A549 (cell line): ENCODE data around the gene SMC1A. TPM values are rescaled to one million over a fixed set of nuclear protein-coding genes. Genes with fewer than 3 reads are reported as not detected.
A peak's percentile ranks its signal among the peaks of the same experiment; 100 is the strongest.

Experiments
- ATAC-seq, 2 experiments: fragments of 200-7000 bp in 1 of 2; fragments of >200 bp in 1 of 2; cut with Nextera tagmentation in 1 of 2; cut with Tn5 transposase in 1 of 2; 3 replicates each; pipeline versions ENCODE4 v1.8.0 to v1.9.1; 2018 to 2020; ENCODE audit warnings: mild to moderate bottlenecking in 1 of 2, moderate library complexity in 1 of 2
- CTCF ChIA-PET: fragments of 300-600 bp; sonication (Branson Sonifier 250); formaldehyde crosslinking; extraction: SDS; loops from one replicate; lab custom pipeline; 2021; ENCODE audit warnings: antibody characterized with exemption, inconsistent platforms; lab: Yijun Ruan, JAX
- POLR2A ChIA-PET: fragments of 350-600 bp; formaldehyde crosslinking; extraction: SDS; loops from one replicate; lab custom pipeline; 2021; ENCODE audit warnings: antibody characterized with exemption, inconsistent platforms; lab: Yijun Ruan, JAX
- DNase-seq, 2 experiments: peaks; one replicate each; pipeline versions ENCODE4 v3.0.0 to v3.0.0-alpha.2; 2011 to 2016; ENCODE audit warnings: low read depth in 1 of 2, low spot score in 1 of 2
- FAIRE-seq: peaks from 2 replicates; lab custom pipeline; 2011; peaks lifted over from hg19 to GRCh38; lab: Jason Lieb, UNC
- H3K27ac ChIP-seq, 2 experiments: fragments of >200 bp; sonication (Bioruptor Twin); formaldehyde crosslinking; 3 replicates each; pipeline ENCODE4 v1.5.1; 2016 to 2017
- H3K4me1 ChIP-seq: fragments of >200 bp; sonication (Bioruptor Twin); formaldehyde crosslinking; 3 replicates; pipeline ENCODE4 v1.6.1; 2016
- H3K4me2 ChIP-seq: fragments of >200 bp; sonication (Bioruptor Twin); formaldehyde crosslinking; 3 replicates; pipeline ENCODE4 v1.6.1; 2016
- H3K4me3 ChIP-seq: fragments of >200 bp; sonication (Bioruptor Twin); formaldehyde crosslinking; 3 replicates; pipeline ENCODE4 v1.5.1; 2016
- H3K9me3 ChIP-seq: fragments of >200 bp; sonication (Bioruptor Twin); formaldehyde crosslinking; 3 replicates; pipeline ENCODE4 v1.6.1; 2016
- CEBPB ChIP-seq, 2 experiments: fragments of >200 bp in 1 of 2; sonication (Bioruptor Twin) in 1 of 2; formaldehyde crosslinking in 1 of 2; IDR thresholded peaks; 2 replicates each; pipeline ENCODE4 v1.6.1; 2012 to 2016
- CHD4 ChIP-seq: fragments of 200-600 bp; sonication (generic); IDR thresholded peaks from 2 replicates; pipeline ENCODE4 v1.6.1; 2016; ENCODE audit warnings: antibody characterized with exemption, mild to moderate bottlenecking, borderline replicate concordance
- EHF ChIP-seq: fragments of 250-450 bp; sonication (Bioruptor Pico); IDR thresholded peaks from 2 replicates; pipeline ENCODE4 v1.5.0; 2020; ENCODE audit warnings: mild to moderate bottlenecking
- EP300 ChIP-seq, 2 experiments: fragments of >200 bp; sonication (Bioruptor Twin); formaldehyde crosslinking; IDR thresholded peaks; 2 replicates in 1 of 2; 3 replicates in 1 of 2; pipeline ENCODE4 v1.6.1; 2016 to 2017
- FOSL2 ChIP-seq, 2 experiments: fragments of 450-650 bp in 1 of 2; fragments of >200 bp in 1 of 2; sonication (Bioruptor Twin) in 1 of 2; formaldehyde crosslinking; IDR thresholded peaks; 2 replicates each; pipeline versions ENCODE4 v1.5.0 to v1.6.1; 2016 to 2020; ENCODE audit warnings: mild to moderate bottlenecking in 1 of 2, moderate library complexity in 1 of 2
- GATA3 ChIP-seq: IDR thresholded peaks from 2 replicates; pipeline ENCODE4 v1.6.1; 2012; ENCODE audit warnings: borderline replicate concordance
- HMGXB4 ChIP-seq: fragments of 250-450 bp; sonication (Bioruptor Pico); IDR thresholded peaks from 2 replicates; pipeline ENCODE4 v1.5.0; 2021; ENCODE audit warnings: mild to moderate bottlenecking, moderate library complexity, borderline replicate concordance
- JUNB ChIP-seq: fragments of >200 bp; sonication (Bioruptor Twin); formaldehyde crosslinking; IDR thresholded peaks from 2 replicates; pipeline ENCODE4 v1.6.1; 2016
- KDM5A ChIP-seq: fragments of 200-600 bp; sonication (generic); IDR thresholded peaks from 2 replicates; pipeline ENCODE4 v1.6.1; 2016; ENCODE audit warnings: antibody characterized with exemption, mild to moderate bottlenecking
- MAZ ChIP-seq: fragments of 150-350 bp; IDR thresholded peaks from 2 replicates; pipeline ENCODE4 v1.6.1; 2014; ENCODE audit warnings: antibody characterized with exemption, low read depth, low read length, borderline replicate concordance
- NFE2L2 ChIP-seq: fragments of 150-350 bp; conservative IDR thresholded peaks from 2 replicates; pipeline ENCODE4 v1.6.1; 2014; ENCODE audit warnings: low read length
- PHF8 ChIP-seq: fragments of 200-600 bp; sonication (generic); IDR thresholded peaks from 2 replicates; pipeline ENCODE4 v1.6.1; 2016; ENCODE audit warnings: low read depth, mild to moderate bottlenecking, antibody characterized with exemption, moderate library complexity, borderline replicate concordance
- POLR2AphosphoS2 ChIP-seq: conservative IDR thresholded peaks from 2 replicates; pipeline ENCODE4 v1.6.1; 2012; ENCODE audit warnings: low read length, improper control_type of control experiment, inconsistent platforms
- RAD21 ChIP-seq, 2 experiments: fragments of >200 bp in 1 of 2; sonication (Bioruptor Twin) in 1 of 2; formaldehyde crosslinking in 1 of 2; IDR thresholded peaks in 1 of 2; conservative IDR thresholded peaks in 1 of 2; 2 replicates in 1 of 2; 3 replicates in 1 of 2; pipeline ENCODE4 v1.6.1; 2012 to 2018; ENCODE audit warnings: inconsistent platforms in 1 of 2
- RFX5 ChIP-seq: fragments of 450-650 bp; IDR thresholded peaks from 2 replicates; pipeline ENCODE4 v1.7.1; 2014; ENCODE audit warnings: antibody characterized with exemption, mild to moderate bottlenecking, moderate library complexity
- TP53 ChIP-seq: fragments of 250-450 bp; sonication (Bioruptor Pico); IDR thresholded peaks from 2 replicates; pipeline ENCODE4 v1.5.0; 2021; ENCODE audit warnings: mild to moderate bottlenecking, moderate library complexity
- USF2 ChIP-seq: fragments of 450-650 bp; IDR thresholded peaks from 2 replicates; pipeline ENCODE4 v1.6.1; 2014; ENCODE audit warnings: antibody characterized with exemption
- ZNF302 ChIP-seq: fragments of 250-450 bp; sonication (Bioruptor Pico); IDR thresholded peaks from 2 replicates; pipeline ENCODE4 v1.9.0; 2021; ENCODE audit warnings: inconsistent platforms, mild to moderate bottlenecking, moderate library complexity
- ZSCAN20 ChIP-seq: fragments of 250-450 bp; sonication (Bioruptor Pico); IDR thresholded peaks from 2 replicates; pipeline ENCODE4 v1.8.0; 2022; ENCODE audit warnings: mild to moderate bottlenecking, moderate library complexity
- WGBS: methylation state at CpG from one replicate; pipeline ENCODE4 v1.1.6; 2017; ENCODE audit errors: missing lambda C conversion rate; 5-methylcytosine and 5-hydroxymethylcytosine counted together
- polyA plus RNA-seq, 4 experiments: library from polyadenylated mRNA; depleted of rRNA in 3 of 4; stranded (reverse); fragments of >200 nt; fragmentation: RNase III in 1 of 4; extraction: RNeasy Plus Mini Kit Qiagen cat#74134 plus additional on column Dnase treatment in 1 of 4; gene quantifications; 2 replicates in 3 of 4; 3 replicates in 1 of 4; pipeline ENCODE4 v1.2.3, GENCODE V29; 2011 to 2017
- TF ChIP-seq, protein P1 (sequence below): IDR thresholded peaks from 2 replicates; pipeline ENCODE4 v1.6.1; 2012; ENCODE audit warnings: low read depth, borderline replicate concordance
- TF ChIP-seq, protein P2 (sequence below): fragments of >200 bp; sonication (Bioruptor Twin); formaldehyde crosslinking; IDR thresholded peaks from 3 replicates; pipeline ENCODE4 v1.5.1; 2016
- TF ChIP-seq, protein P3 (sequence below): fragments of >200 bp; sonication (Bioruptor Twin); formaldehyde crosslinking; IDR thresholded peaks from 3 replicates; pipeline ENCODE4 v1.6.1; 2016

The SMC1A gene
- polyA plus RNA-seq, 2 of the 4 experiments (the other 2 are of a cell fraction), result 76.7 to 100 TPM

DNA sequence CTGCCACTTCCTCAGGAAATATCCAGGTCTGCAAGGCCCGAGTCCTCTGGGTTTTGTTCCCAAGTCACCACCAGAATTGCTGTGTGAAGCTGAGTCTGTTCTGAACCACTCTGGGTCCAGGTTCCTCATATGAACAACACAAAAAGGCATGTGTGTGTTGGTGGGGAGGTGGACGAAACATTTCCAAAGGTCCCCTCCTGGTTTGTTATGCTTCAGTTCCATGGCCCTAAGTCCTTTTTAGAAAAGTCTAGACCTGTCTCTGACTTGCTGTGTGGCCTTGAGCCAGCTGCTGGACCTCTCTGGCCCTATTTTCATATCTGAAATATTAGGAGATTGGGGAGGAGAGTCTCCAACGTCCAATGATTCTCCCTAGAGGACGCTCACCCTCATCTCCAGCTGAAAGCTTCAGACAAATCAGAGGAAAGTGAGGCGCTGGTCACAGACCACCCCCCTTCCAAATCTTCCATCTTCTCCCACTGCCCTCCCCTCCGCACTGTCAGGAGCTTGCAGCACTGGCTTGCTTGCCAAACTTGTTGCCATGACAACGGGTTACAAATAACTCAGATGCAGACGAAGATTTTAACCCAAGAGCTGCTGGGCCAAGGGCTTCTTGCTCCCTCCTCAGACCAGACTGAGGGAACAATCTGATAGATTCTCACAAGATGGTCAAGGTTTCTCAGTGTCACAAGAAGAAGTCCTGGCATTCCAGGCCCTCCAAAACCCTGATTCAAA is 64.5 kb downstream of the SMC1A start:
- no peak for TF ChIP-seq GATA3
- TF ChIP-seq POLR2AphosphoS2, result no peak
- TF ChIP-seq EHF, result no peak
- TF ChIP-seq, protein P1, sequence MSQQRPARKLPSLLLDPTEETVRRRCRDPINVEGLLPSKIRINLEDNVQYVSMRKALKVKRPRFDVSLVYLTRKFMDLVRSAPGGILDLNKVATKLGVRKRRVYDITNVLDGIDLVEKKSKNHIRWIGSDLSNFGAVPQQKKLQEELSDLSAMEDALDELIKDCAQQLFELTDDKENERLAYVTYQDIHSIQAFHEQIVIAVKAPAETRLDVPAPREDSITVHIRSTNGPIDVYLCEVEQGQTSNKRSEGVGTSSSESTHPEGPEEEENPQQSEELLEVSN, result no peak
- no peak for TF ChIP-seq MAZ
- no peak for TF ChIP-seq TP53 (CRISPR knock-in tag)
- TF ChIP-seq KDM5A, result no peak
- TF ChIP-seq ZNF302 (CRISPR knock-in tag), result no peak
- TF ChIP-seq JUNB, result no peak
- TF ChIP-seq ZSCAN20 (CRISPR knock-in tag), result no peak
- H3K4me2 ChIP-seq, result no peak overlapping the region
- FAIRE-seq (no peak), ATAC-seq (no peak), DNase-seq (peak in 1 of 2 experiments; percentile 36)
- H3K4me1 ChIP-seq, result no peaks in the 10 kb centered on the region
- WGBS, result 28% methylated on average over 8 of the region's 8 CpGs
- H3K27ac ChIP-seq, result no peak overlapping the region
- no peak overlapping the region for H3K4me3 ChIP-seq
- CTCF ChIA-PET, result interaction anchor here (1.6 to 1.7 kb wide), 2 partner anchors 26 to 88 kb away, joined by 3 to 5 read pairs; no protein-coding TSS in a partner anchor
- H3K9me3 ChIP-seq, result no peaks in the 10 kb centered on the region
- POLR2A ChIA-PET, result no interaction called here

- Histone ChIP-seq H3K4me1 (no peaks in the 10 kb centered on the region), H3K4me3 (no peak overlapping the region), H3K27ac (no peak overlapping the region), H3K4me2 (no peak overlapping the region), H3K9me3 (no peaks in the 10 kb centered on the region)
- DNase-seq (peak in 1 of 2 experiments; percentile 21), FAIRE-seq (no peak), ATAC-seq (no peak)
- TF ChIP-seq, protein P2, sequence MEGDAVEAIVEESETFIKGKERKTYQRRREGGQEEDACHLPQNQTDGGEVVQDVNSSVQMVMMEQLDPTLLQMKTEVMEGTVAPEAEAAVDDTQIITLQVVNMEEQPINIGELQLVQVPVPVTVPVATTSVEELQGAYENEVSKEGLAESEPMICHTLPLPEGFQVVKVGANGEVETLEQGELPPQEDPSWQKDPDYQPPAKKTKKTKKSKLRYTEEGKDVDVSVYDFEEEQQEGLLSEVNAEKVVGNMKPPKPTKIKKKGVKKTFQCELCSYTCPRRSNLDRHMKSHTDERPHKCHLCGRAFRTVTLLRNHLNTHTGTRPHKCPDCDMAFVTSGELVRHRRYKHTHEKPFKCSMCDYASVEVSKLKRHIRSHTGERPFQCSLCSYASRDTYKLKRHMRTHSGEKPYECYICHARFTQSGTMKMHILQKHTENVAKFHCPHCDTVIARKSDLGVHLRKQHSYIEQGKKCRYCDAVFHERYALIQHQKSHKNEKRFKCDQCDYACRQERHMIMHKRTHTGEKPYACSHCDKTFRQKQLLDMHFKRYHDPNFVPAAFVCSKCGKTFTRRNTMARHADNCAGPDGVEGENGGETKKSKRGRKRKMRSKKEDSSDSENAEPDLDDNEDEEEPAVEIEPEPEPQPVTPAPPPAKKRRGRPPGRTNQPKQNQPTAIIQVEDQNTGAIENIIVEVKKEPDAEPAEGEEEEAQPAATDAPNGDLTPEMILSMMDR, result no peak
- peak; percentile 90 for TF ChIP-seq RFX5
- POLR2A ChIA-PET, result no interaction called here
- WGBS, result 46% methylated on average over 14 of the region's 14 CpGs
- CTCF ChIA-PET, result no interaction called here
Observed at GRCh38 chrX:53356186-53356585, 66.3 kb downstream of the SMC1A start.

DNA sequence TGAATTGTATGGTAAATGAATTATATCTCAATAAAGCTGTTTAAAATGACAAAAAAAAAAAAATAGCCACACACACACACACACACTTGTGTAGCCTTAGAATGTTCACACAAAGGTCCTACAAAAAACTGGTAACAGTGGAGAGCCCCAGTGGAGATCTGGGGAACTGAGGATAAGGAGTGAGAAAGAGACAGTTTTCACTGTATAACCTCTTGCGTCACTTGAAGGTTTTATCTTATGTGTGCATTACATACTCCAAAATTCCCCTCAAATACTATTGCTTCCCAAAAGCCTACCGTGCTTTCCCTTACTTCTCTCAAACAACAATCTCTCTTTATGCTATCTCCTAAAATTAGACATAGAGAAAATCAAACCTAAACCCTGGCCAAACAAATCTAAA is 67.8 kb downstream of the SMC1A start:
- ChIA-PET POLR2A (no interaction called here), CTCF (interaction anchor here (1.0 kb wide), 1 partner anchor 38 kb away, joined by 3 read pairs; no protein-coding TSS in a partner anchor)
- DNase-seq (peak; percentile 9 to 19), ATAC-seq (peak; percentile 59 to 63; a peak in 4 of 6 replicates), FAIRE-seq (no peak)
- H3K9me3 ChIP-seq, result 0 out of 3 replicates have a peak, but pooled peaks cover under 1% of the 10 kb centered on the region
- TF ChIP-seq MAZ (no peak), CEBPB (IDR thresholded peaks at IDR 0.05) (no peak), NFE2L2 (no peak), USF2 (no peak), ZSCAN20 (CRISPR knock-in tag) (no peak), RFX5 (no peak), PHF8 (no peak), ZNF302 (CRISPR knock-in tag) (no peak), HMGXB4 (CRISPR knock-in tag) (no peak), FOSL2 (IDR thresholded peaks at IDR 0.05) (no peak), FOSL2 (CRISPR knock-in tag; IDR thresholded peaks at IDR 0.05) (no peak), CHD4 (no peak), RAD21 (conservative IDR thresholded peaks at IDR 0.05 in 1 of 2, IDR thresholded peaks at IDR 0.05 in 1 of 2) (no peak), EP300 (IDR thresholded peaks at IDR 0.05) (no peak)
- TF ChIP-seq, protein P3, sequence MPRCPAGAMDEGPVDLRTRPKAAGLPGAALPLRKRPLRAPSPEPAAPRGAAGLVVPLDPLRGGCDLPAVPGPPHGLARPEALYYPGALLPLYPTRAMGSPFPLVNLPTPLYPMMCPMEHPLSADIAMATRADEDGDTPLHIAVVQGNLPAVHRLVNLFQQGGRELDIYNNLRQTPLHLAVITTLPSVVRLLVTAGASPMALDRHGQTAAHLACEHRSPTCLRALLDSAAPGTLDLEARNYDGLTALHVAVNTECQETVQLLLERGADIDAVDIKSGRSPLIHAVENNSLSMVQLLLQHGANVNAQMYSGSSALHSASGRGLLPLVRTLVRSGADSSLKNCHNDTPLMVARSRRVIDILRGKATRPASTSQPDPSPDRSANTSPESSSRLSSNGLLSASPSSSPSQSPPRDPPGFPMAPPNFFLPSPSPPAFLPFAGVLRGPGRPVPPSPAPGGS, result no peak
- TF ChIP-seq, protein P2, result no peak
- H3K4me2 ChIP-seq, result no peak overlapping the region
- 68% methylated on average over 2 of the region's 2 CpGs for WGBS
- H3K27ac ChIP-seq, result no peak overlapping the region
- H3K4me3 ChIP-seq, result no peak overlapping the region
- no peaks in the 10 kb centered on the region for H3K4me1 ChIP-seq
